Left forelimb (tissue), 1 donor: Measurements from ENCODE around the gene RASAL2.
"Not testable (repeated sequence)": the region's sequence is repeated elsewhere in the genome, so short reads cannot be mapped to it uniquely, and the experiment has no call there.

ENCODE experiments used
- DNase-seq: peaks from one replicate; pipeline ENCODE4 v3.0.0-alpha.2; 2018; ENCODE audit warnings: low spot score

Gene RASAL2

GRCh38 chr1:178283409-178283808 lies 189.5 kb downstream of the RASAL2 start:
- no peak for DNase-seq

- DNase-seq = no peak
Observed at GRCh38 chr1:178284058-178284457, 190.2 kb downstream of the RASAL2 start.

- DNase-seq = no peak
Observed at GRCh38 chr1:178291166-178291565, 197.3 kb downstream of the RASAL2 start.

DNA sequence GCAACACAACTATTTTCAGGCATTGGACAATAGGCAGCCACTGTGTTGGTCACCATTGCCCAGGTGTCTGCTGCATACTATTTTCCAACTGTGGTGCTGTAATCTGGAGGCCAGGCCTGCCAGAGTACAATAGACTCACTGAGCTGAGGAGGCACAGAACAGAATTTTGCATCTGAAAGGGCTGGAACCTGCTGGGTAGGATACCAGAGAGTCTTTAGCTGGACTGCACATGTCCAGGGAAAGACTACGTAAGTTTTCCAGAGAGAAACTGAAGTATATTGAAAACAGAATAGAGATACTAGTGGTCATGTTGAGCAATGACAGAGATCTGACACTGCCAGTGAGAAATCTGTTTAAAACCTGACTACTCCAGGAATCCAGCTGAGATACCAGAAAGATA lies 200.8 kb downstream of the RASAL2 start:
- DNase-seq = no peak

- no peak for DNase-seq
Observed at GRCh38 chr1:178300352-178300699, 206.4 kb downstream of the RASAL2 start.

DNA sequence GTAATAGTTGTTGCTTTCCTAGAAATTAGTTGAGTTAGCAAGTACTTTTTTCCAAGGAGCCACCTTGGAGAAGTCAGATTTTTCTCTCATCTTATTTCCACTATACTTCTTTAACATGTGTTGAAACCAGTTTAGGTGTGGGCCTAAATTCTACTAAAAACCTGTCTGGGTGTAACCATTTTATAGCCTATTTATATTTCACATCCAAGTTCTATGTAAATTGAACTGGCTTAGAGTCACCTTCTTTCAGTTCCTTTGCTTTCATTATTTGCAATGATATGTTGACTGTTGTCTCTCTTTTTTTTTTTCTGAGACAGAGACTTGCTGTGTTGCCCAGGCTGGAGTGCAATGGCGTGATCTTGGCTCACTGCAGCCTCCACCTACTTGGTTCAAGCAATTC lies 207.2 kb downstream of the RASAL2 start:
- no peak for DNase-seq

- DNase-seq = no peak
Observed at GRCh38 chr1:178307264-178307663, 213.4 kb downstream of the RASAL2 start.

GRCh38 chr1:178308438-178308837 lies 214.5 kb downstream of the RASAL2 start:
- DNase-seq = no peak

- DNase-seq = no peak
Observed at GRCh38 chr1:178310685-178311105, 216.8 kb downstream of the RASAL2 start.

GRCh38 chr1:178311164-178311563 lies 217.3 kb downstream of the RASAL2 start:
- DNase-seq = no peak

DNA sequence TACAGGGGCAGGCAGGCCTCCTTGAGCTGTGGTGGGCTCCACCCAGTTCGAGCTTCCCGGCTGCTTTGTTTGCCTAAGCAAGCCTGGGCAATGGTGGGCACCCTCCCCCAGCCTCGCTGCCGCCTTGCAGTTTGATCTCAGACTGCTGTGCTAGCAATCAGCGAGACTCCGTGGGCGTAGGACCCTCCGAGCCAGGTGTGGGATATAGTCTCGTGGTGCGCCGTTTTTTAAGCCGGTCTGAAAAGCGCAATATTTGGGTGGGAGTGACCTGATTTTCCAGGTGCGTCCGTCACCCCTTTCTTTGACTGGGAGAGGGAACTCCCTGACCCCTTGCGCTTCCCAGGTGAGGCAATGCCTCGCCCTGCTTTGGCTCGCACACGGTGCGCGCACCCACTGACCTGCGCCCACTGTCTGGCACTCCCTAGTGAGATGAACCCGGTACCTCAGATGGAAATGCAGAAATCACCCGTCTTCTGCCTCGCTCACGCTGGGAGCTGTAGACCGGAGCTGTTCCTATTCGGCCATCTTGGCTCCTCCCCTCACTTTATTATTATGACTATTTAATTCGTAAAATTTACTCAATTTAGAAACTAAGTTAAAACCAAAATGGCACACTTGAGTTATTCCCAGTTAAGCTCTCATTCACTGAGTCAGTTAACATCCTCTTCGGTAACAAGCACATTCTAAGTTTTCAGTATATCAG lies 226.5 kb downstream of the RASAL2 start:
- DNase-seq = not testable (repeated sequence)

DNA sequence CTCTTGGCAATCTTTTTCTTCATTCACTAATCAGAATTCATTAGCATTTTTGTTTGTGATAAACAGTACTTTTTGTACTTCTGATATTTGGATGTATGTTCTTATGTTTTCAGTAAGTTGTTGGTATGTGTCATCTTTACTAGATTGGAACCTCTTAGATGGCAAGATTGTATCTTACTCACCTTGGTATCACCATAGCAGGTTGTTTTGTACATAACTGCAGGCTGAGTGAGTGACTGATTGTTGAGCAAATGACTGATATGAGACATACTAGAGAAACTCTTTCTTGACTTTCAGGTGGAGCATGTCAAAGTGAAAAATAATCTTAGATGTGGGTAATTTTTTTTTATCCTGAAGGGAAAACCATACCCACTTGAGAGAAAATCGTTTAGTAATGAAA lies 229.2 kb downstream of the RASAL2 start:
- no peak for DNase-seq

DNA sequence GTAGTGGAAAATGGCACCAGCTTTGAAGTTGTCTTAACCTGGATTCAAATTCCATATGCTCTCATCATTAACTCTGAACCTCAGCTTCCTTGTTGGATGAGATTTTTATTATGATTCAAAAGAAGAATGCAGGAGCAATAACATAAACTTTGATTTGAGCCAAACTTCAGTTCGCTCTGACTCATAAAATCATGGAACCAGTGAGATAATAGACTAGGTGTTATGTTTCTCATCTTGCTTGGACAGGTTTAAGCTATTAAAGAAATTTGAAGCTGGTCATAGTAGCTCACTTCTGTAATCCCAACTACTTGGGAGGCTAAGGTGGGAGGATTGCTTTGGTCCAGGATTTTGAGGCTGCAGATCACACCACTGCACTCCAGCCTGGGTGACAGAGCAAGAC lies 230.1 kb downstream of the RASAL2 start:
- no peak for DNase-seq

GRCh38 chr1:178328728-178329127 lies 234.8 kb downstream of the RASAL2 start:
- DNase-seq = no peak

- DNase-seq = no peak
Observed at GRCh38 chr1:178330153-178330552, 236.2 kb downstream of the RASAL2 start.

- no peak for DNase-seq
Observed at GRCh38 chr1:178330848-178331497, 237.1 kb downstream of the RASAL2 start.

- no peak for DNase-seq
Observed at GRCh38 chr1:178335426-178335825, 241.5 kb downstream of the RASAL2 start.

- no peak for DNase-seq
Observed at GRCh38 chr1:178337091-178337706, 243.3 kb downstream of the RASAL2 start.

- no peak for DNase-seq
Observed at GRCh38 chr1:178339834-178340233, 245.9 kb downstream of the RASAL2 start.

GRCh38 chr1:178341261-178341956 lies 247.5 kb downstream of the RASAL2 start:
- DNase-seq = no peak

GRCh38 chr1:178342745-178343144 lies 248.8 kb downstream of the RASAL2 start:
- no peak for DNase-seq

DNA sequence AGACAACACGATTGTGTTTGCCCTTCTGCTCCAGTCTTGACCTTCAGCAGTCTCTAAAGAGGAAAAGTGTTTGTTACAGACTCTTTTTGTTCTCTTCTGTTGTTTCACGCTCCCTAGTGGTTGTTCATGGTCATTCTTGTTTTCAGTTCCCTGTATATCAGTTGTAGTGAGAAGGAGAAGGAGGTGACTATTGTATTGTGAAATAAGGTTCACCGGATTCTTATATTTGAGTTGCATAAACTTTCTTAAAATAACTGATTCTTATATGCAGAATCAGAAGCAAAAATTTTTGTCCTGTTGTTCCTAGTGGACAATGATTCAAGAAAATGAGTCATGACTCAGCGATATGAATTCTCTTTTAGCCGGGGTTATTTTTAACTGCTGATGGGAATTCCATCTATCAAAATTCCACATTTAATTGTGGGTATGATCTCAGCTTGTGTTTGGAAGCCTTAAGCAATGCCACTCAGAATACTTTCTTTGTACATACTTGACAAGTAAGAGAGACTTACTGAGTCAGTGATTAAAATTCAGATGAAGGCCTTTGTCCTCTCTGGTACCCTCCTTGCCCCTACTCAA lies 250.7 kb downstream of the RASAL2 start:
- no peak for DNase-seq

DNA sequence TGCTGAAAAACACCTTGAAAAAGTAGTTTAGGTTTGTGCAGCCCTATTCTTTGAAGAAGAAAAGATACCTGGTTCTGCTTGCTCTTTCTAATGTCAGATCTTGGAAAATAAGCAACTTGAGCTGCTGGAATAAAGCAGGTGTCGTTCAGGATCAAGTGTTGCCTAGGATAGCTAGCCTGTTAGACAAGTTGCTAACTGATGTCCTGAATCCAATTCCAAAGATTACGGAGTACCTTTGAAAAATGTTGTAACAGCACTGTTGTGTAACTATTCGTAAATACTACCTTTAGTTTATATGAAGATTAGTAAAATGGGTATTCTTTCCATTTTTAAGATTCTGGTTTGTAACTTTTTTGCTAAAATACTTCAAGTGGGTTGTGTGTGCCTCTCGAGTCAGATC lies 251.3 kb downstream of the RASAL2 start:
- no peak for DNase-seq
